BJ (cell line): ENCODE results near the gene POLD1. TPM values are rescaled to one million over a fixed set of nuclear protein-coding genes. Genes with fewer than 3 reads are reported as not detected.

Experiments
- CTCF ChIA-PET: fragments of 350-600 bp; formaldehyde crosslinking; extraction: SDS; loops from one replicate; lab custom pipeline; 2021; ENCODE audit warnings: antibody characterized with exemption, inconsistent platforms; lab: Yijun Ruan, JAX
- POLR2A ChIA-PET: fragments of 300-600 bp; sonication (Branson Sonifier 250); formaldehyde crosslinking; extraction: SDS; loops from one replicate; lab custom pipeline; 2021; ENCODE audit warnings: antibody characterized with exemption; lab: Charles Lee
- DNase-seq: peaks from one replicate; pipeline ENCODE4 v3.0.0-alpha.2; 2011; ENCODE audit warnings: low read depth
- H3K27me3 ChIP-seq: 2 replicates; pipeline ENCODE4 v1.6.0; 2011; ENCODE audit warnings: low read length; ENCODE audit not compliant: control insufficient read depth, insufficient read depth
- H3K36me3 ChIP-seq: 2 replicates; pipeline ENCODE4 v1.5.1; 2011; ENCODE audit warnings: low read length; ENCODE audit not compliant: control insufficient read depth, insufficient read depth
- H3K4me3 ChIP-seq: 2 replicates; pipeline ENCODE4 v1.5.1; 2011; ENCODE audit warnings: low read depth, mild to moderate bottlenecking, control low read depth, low read length
- polyA plus RNA-seq: library from polyadenylated mRNA; depleted of rRNA; stranded (reverse); fragments of >200 nt; gene quantifications from 2 replicates; pipeline ENCODE4 v1.2.3, GENCODE V29; 2011
- TF ChIP-seq, protein P1 (sequence below): IDR thresholded peaks from 2 replicates; pipeline ENCODE4 v1.5.1; 2011; ENCODE audit warnings: low read depth, mild to moderate bottlenecking, control low read depth, inconsistent platforms, low read length, moderate library complexity; ENCODE audit not compliant: insufficient read depth

POLD1 gene
- polyA plus RNA-seq, 1 experiment = 10.8 TPM

DNA sequence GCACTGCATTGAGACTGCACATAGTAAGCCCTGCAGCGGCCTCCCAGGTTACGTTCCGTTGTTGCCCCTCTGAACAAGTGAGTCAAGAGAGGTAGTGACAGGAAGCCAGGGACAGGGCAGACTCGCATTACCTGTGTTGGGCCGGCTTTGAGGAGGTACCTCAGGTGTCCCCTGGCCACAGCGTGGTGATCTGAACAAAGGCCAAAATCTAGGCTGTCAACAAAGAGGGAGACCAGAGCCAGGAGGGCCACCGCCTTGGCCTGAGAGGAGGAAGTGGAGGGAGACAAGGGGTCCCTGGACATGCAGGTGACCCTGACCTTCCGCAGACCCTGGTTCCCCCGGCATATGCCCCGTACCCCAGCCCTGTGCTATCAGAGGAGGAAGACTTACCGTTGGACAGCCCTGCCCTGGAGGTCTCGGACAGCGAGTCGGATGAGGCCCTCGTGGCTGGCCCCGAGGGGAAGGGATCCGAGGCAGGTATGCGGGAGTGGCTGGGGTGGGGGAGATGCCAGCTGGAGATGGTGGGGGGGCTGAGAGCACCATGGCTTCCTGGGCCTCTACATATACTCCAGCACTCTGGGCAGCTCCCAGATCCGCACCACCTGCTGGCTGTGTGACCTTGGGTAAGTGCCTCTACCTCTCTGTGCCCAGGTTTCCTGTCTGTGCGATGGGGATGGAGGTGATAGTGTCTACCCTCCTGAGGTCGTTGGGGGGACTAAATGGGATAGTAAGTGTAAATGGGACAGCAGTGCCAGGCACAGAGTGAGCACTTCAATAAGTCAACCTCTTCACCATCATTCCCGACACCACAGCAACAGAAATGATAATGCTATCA, 39.3 kb downstream of the POLD1 start:
- Histone ChIP-seq H3K36me3 (no peaks in the 10 kb centered on the region), H3K4me3 (no peak overlapping the region), H3K27me3 (peaks cover 2% of the 10 kb centered on the region)
- ChIA-PET POLR2A (no interaction called here), CTCF (interaction anchor here (0.6 to 1.1 kb wide), 2 partner anchors 11 to 24 kb away, joined by 3 read pairs; no protein-coding TSS in a partner anchor)
- TF ChIP-seq, protein P1, sequence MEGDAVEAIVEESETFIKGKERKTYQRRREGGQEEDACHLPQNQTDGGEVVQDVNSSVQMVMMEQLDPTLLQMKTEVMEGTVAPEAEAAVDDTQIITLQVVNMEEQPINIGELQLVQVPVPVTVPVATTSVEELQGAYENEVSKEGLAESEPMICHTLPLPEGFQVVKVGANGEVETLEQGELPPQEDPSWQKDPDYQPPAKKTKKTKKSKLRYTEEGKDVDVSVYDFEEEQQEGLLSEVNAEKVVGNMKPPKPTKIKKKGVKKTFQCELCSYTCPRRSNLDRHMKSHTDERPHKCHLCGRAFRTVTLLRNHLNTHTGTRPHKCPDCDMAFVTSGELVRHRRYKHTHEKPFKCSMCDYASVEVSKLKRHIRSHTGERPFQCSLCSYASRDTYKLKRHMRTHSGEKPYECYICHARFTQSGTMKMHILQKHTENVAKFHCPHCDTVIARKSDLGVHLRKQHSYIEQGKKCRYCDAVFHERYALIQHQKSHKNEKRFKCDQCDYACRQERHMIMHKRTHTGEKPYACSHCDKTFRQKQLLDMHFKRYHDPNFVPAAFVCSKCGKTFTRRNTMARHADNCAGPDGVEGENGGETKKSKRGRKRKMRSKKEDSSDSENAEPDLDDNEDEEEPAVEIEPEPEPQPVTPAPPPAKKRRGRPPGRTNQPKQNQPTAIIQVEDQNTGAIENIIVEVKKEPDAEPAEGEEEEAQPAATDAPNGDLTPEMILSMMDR = no peak
- DNase-seq = no peak

DNA sequence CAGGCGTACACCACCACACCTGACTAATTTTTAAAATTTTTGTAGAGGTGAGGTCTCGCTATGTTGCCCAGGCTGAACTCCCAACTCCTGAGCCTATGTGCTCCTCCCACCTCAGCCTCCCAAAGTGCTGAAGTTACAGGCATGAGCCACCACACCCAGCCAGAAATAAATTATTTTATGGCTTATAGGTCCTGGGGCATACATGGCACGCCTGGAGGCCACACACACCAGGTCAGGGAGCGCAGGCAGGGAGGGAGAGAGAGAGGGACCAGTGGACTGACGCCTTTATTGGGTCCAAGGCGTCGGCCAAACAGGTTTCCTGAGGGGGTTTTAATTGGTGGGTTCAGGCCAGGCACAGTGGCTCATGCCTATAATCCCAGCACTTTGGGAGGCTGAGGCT, 41.4 kb downstream of the POLD1 start:
- Histone ChIP-seq H3K27me3 (no peaks in the 10 kb centered on the region), H3K36me3 (no peaks in the 10 kb centered on the region), H3K4me3 (no peak overlapping the region)
- ChIA-PET CTCF (interaction anchor here (0.6 to 2.2 kb wide), 6 partner anchors 10 to 171 kb away, joined by 3 to 8 read pairs (median 4); no protein-coding TSS in a partner anchor), POLR2A (no interaction called here)
- DNase-seq = no peak
- TF ChIP-seq, protein P1 = no peak

DNA sequence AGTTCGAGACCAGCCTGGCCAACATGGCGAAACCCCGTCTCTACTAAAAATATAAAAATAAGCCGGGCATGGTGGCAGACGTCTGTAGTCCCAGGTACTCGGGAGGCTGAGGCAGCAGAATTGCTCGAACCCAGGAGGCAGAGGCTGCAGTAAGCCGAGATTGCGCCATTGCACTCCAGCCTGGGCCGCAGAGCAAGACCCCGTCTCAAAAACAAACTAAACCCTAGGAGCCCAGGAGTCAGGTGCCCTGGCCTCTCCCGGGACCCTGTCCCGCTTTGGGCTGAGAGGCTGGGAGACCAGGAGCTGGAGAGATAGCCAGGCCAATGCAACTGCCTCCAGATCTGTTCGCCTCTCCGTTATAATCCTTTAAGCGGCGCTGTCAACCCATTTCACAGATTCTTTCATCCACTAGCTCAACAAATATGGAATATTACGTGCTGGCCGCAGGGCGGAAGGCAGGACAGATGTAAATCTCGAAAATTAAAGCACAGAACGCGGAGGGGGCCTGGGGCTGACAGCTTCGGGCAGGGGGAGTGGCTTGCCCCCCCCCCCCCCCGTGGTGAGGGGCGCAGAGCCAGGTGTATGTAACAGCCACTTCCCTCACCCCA, 43.3 kb downstream of the POLD1 start:
- TF ChIP-seq, protein P1 = no peak
- Histone ChIP-seq H3K27me3 (peaks cover 2% of the 10 kb centered on the region; the same call in 1 of the 2 replicates), H3K36me3 (no peaks in the 10 kb centered on the region), H3K4me3 (no peak overlapping the region)
- ChIA-PET CTCF (interaction anchor here (1.2 to 2.2 kb wide), 3 partner anchors 13 to 59 kb away, joined by 3 to 7 read pairs (median 3); no protein-coding TSS in a partner anchor), POLR2A (no interaction called here)
- DNase-seq = no peak

DNA sequence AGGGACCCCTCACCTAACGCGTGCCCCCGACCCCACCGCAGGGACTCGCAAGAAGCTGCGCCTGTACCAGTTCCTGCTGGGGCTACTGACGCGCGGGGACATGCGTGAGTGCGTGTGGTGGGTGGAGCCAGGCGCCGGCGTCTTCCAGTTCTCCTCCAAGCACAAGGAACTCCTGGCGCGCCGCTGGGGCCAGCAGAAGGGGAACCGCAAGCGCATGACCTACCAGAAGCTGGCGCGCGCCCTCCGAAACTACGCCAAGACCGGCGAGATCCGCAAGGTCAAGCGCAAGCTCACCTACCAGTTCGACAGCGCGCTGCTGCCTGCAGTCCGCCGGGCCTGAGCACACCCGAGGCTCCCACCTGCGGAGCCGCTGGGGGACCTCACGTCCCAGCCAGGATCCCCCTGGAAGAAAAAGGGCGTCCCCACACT, 43.9 kb downstream of the POLD1 start:
- Histone ChIP-seq H3K4me3 (peak overlapping the region; percentile 17), H3K36me3 (no peaks in the 10 kb centered on the region), H3K27me3 (peaks cover 5% of the 10 kb centered on the region)
- no peak for DNase-seq
- POLR2A ChIA-PET = no interaction called here
- CTCF ChIA-PET = interaction anchor here (1.2 to 2.2 kb wide), 2 partner anchors 13 to 32 kb away, joined by 3 to 7 read pairs; no protein-coding TSS in a partner anchor
- TF ChIP-seq, protein P1 = no peak
